T-helper 2 cell treated with Interferon-gamma antibody and Interleukin-4, amounts not matched to agents 5 μg/mL and 100 μg/mL, for 36 hours (primary cell): ENCODE results near the gene MTFR2.
"Not testable (repeated sequence)": the region's sequence is repeated elsewhere in the genome, so short reads cannot be mapped to it uniquely, and the experiment has no call there.

Experiments used
- DNase-seq: peaks from one replicate; pipeline ENCODE4 v3.0.0; 2021; ENCODE audit warnings: low spot score
- H3K27ac Mint-ChIP-seq: one replicate; pipeline ENCODE4 v1.8.0; 2021; ENCODE audit warnings: mild to moderate bottlenecking, mixed read lengths
- H3K27me3 Mint-ChIP-seq: one replicate; pipeline ENCODE4 v1.8.0; 2021; ENCODE audit warnings: low read depth, mixed read lengths
- H3K36me3 Mint-ChIP-seq: one replicate; pipeline ENCODE4 v1.8.0; 2021; ENCODE audit warnings: low read depth, mixed read lengths
- H3K4me1 Mint-ChIP-seq: one replicate; pipeline ENCODE4 v1.8.0; 2021; ENCODE audit warnings: low read depth, mixed read lengths
- H3K4me3 Mint-ChIP-seq: one replicate; pipeline ENCODE4 v1.8.0; 2022; ENCODE audit warnings: mild to moderate bottlenecking, moderate library complexity, mixed read lengths
- H3K9me3 Mint-ChIP-seq: one replicate; pipeline ENCODE4 v1.8.0; 2021; ENCODE audit warnings: mixed read lengths

The MTFR2 gene

DNA sequence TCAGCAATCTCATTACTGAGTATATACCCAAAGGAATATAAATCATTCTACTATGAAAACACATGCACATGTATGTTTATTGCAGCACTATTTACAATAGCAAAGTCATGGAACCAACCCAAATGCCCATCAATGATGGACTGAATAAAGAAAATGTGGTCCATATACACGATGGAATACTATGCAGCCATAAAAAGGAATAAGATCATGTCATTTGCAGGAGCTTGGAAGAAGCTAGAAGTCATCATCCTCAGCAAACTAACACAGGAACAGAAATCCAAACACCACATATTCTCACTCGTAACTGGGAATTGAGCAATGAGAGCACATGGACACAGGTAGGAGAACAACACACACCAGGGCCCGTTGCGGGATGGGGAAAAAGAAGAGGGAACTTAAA is 25.1 kb downstream of the MTFR2 start:
- H3K27ac Mint-ChIP-seq, H3K27me3 Mint-ChIP-seq, H3K4me3 Mint-ChIP-seq, DNase-seq, H3K36me3 Mint-ChIP-seq: not testable (repeated sequence)
- Mint-ChIP-seq H3K4me1 (peaks cover 13% of the 10 kb centered on the region), H3K9me3 (peaks cover 14% of the 10 kb centered on the region)

DNA sequence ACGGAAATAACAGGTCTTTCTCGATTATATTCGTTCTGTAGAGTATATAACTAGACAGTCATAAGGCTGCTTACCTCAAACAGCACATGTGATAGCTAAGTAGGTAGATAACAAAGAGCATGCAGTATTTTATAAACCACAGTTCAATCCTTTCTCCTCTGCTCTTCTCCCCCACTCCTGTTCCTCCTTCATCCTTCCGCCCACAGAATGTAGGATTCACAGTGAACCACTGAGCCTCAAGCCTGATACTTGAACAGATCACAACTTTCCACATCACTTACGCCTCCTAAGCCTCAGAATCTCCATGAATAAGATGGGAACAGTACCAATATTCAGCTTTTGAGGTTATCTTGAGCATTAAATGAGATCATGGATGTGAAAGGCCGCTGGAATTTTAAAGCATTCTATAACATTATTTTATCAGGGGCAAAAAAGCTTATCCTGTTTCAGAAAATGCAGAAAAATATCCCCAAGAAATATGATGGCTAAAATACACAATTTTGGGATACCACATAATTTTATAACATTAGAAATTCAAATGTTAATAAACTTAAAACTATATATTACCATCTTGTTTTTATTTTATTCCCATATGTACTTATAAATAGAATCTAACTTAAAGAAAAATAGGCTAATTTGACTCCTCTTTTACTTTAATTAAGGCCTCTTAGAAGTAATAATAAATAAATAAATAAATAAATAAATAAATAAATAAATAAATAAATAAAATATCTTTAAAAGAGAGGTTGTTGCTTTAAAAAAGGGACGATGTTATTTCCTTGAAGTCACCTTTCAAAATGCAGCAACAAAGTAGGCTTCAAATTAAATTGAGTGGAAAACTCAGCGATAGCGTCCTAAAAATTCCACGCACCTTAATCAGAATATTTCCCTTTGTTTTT is 33.4 kb downstream of the MTFR2 start:
- Mint-ChIP-seq H3K27me3 (peaks cover 3% of the 10 kb centered on the region), H3K9me3 (peaks cover 8% of the 10 kb centered on the region), H3K4me3 (no peak overlapping the region), H3K36me3 (no peaks in the 10 kb centered on the region), H3K27ac (no peak overlapping the region), H3K4me1 (no peaks in the 10 kb centered on the region)
- DNase-seq = no peak

DNA sequence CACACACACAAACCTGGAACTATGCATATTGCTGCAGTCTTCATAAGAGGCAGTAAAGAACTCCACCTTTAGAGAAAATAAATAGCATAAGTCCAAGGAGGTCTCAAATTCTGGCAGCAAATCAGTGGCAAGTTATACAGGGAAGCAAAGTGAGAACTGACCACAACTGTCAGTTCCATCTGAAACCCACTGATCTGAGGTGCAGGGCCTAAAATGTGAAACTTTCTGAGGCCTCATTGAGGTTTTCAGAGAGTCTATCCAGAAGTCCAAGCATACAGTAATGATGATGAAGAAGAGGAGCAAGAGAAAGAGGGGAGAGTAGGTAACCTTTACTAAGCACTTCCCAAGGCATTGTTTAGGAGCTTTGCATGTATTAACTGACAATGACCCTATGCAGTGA is 36.3 kb downstream of the MTFR2 start:
- Mint-ChIP-seq H3K27ac (no peak overlapping the region), H3K27me3 (peaks cover 3% of the 10 kb centered on the region), H3K36me3 (no peaks in the 10 kb centered on the region), H3K9me3 (no peaks in the 10 kb centered on the region), H3K4me3 (no peak overlapping the region), H3K4me1 (no peaks in the 10 kb centered on the region)
- DNase-seq = no peak

DNA sequence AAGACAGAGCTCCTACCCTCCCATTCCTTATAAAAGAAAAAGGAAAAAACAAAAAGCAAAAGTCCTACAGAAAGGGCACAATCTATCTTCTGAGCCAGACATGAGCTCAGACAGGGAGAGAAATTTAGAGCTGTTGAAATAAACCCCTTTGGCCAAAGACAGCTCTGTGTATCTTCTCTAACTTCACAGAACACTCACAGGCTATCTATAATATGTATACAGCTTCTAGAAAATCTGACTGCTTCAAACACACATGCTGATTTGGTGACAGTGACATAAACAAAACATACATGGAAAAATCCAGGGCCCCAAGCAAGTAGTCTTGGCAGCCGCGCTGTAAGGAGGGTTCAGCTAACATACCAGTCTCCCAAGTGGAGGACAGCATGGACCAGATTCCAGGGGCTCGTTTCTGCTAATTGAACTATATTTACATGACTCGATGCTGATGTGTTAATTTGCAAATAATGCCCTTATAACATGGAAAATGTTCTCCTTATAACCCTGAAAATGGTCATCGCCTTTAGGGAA is 37.0 kb downstream of the MTFR2 start:
- no peak for DNase-seq
- Mint-ChIP-seq H3K4me1 (no peaks in the 10 kb centered on the region), H3K27me3 (peaks cover 3% of the 10 kb centered on the region), H3K27ac (no peak overlapping the region), H3K9me3 (no peaks in the 10 kb centered on the region), H3K4me3 (no peak overlapping the region), H3K36me3 (no peaks in the 10 kb centered on the region)

DNA sequence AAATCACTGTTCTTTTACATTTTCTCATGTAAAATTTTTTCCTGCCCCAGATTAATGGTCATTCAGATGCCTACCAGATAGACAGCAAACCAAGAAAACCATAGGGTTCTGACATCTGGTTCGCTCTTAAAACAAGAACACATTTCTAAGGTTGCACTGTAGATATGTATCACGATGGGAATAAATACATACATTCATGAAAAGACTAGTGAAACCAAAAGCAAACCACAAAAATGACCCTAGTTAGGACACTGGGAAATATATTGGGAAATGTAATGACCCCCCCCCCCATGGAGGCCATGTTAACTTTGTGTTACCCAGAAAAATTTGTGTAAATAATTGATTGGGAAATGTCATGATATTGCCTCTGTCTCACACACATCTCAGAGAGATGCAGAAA is 37.5 kb downstream of the MTFR2 start:
- no peak overlapping the region for H3K4me3 Mint-ChIP-seq
- no peaks in the 10 kb centered on the region for H3K4me1 Mint-ChIP-seq
- H3K27ac Mint-ChIP-seq = no peak overlapping the region
- peaks cover 3% of the 10 kb centered on the region for H3K27me3 Mint-ChIP-seq
- no peaks in the 10 kb centered on the region for H3K36me3 Mint-ChIP-seq
- no peaks in the 10 kb centered on the region for H3K9me3 Mint-ChIP-seq
- DNase-seq = no peak

DNA sequence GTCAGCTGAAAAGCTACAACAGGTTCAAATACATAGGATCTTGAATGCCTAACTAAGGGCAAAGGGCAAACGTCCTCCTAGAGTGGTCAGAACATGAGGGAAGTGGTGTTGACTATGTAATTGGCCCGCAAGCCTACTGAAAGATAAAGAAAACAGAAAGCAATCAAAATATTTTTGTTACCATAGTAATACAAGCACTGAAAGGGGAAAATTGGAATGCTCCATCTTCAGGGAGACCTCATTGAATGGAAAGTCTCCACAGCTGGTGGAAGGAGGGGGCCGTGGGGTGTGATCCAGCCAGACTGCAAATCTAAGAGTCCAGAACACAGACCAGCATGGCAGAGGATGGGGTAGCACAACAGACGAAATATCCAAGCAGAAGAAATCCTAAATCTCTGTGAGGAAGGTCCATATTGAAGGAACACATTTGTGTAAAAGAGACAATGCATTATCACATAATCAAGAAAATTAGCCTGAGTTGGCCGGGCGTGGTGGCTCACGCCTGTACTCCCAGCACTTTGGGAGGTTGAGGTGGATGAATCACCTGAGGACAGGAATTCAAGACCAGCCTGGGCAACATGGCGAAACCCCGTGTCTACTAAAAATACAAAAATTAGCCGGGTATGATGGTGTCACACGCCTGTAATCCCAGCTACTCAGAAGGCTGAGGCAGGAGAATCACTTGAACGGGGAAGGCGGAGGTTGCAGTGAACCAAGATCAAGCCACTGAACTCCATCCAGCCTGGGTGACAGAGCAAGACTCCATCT is 39.5 kb downstream of the MTFR2 start:
- no peaks in the 10 kb centered on the region for H3K36me3 Mint-ChIP-seq

DNA sequence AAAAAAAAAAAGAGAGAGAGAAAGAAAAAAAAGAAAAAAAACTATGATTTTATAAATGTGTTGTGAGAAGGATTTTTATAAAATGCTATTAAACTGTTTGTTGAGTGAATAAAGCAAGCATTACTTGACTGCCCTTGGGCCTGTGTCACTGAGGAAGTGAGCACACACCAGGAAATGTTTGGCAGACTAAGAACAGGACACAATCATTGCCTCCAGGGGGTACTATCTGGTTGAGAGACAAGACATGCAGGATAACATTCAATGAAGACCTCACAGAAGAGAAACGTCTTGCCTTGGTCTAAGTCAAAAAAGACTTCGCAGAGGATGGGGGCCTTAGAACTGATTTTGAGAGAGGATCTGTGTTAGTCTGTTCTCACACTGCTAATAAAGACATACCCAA is 40.6 kb downstream of the MTFR2 start:
- H3K27me3 Mint-ChIP-seq = no peaks in the 10 kb centered on the region
- no peaks in the 10 kb centered on the region for H3K9me3 Mint-ChIP-seq
- H3K36me3 Mint-ChIP-seq = no peaks in the 10 kb centered on the region
- DNase-seq = no peak
- no peaks in the 10 kb centered on the region for H3K4me1 Mint-ChIP-seq
- H3K27ac Mint-ChIP-seq = no peak overlapping the region
- H3K4me3 Mint-ChIP-seq = no peak overlapping the region

More for the DNA sequence above, 39.5 kb downstream of the MTFR2 start:
- Mint-ChIP-seq H3K9me3 (no peaks in the 10 kb centered on the region), H3K4me3 (no peak overlapping the region), H3K27me3 (peaks cover 1% of the 10 kb centered on the region), H3K27ac (no peak overlapping the region), H3K4me1 (no peaks in the 10 kb centered on the region)
- no peak for DNase-seq

DNA sequence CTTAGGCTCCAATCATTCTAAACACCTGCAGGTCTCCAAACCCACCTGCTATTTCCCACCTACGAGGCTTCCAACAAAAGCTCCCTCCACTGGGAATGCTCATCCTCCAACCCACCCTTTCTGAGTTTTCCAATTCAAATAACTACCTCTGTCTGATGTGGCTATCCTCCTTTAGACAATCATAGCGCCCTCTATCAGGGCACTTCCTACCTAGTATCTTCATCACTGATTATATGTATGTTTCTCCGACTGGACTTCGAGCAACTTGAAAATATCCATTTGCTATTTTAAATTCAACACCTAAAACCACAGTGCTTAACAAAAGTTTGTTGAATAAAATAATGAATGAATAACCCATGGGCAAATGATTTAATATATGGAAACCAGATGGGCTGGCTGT is 41.3 kb downstream of the MTFR2 start:
- no peaks in the 10 kb centered on the region for H3K9me3 Mint-ChIP-seq
- no peaks in the 10 kb centered on the region for H3K36me3 Mint-ChIP-seq
- H3K4me3 Mint-ChIP-seq = no peak overlapping the region
- no peaks in the 10 kb centered on the region for H3K27me3 Mint-ChIP-seq
- DNase-seq = no peak
- H3K4me1 Mint-ChIP-seq = no peaks in the 10 kb centered on the region
- H3K27ac Mint-ChIP-seq = no peak overlapping the region

DNA sequence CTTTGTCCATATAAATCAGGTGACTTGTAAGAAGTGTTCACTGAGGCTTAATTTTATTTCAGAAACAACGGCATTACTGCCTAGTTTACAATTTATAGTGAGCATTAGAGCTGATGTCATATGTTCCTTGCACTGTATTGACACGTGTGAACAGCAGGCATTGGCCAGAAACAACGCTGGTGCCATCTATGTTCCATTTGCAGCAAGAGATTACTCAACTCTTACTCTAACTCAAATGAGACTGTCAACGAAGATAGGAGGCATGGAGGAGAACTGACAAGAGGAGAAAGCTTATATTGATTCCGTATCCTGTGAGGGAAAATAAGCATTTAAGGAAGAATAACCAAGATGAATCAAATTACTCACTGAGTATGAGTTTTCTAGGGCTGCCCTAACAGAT is 48.4 kb downstream of the MTFR2 start:
- Mint-ChIP-seq H3K4me3 (no peak overlapping the region), H3K27ac (no peak overlapping the region), H3K27me3 (no peaks in the 10 kb centered on the region), H3K36me3 (no peaks in the 10 kb centered on the region), H3K9me3 (no peaks in the 10 kb centered on the region), H3K4me1 (no peaks in the 10 kb centered on the region)
- no peak for DNase-seq

DNA sequence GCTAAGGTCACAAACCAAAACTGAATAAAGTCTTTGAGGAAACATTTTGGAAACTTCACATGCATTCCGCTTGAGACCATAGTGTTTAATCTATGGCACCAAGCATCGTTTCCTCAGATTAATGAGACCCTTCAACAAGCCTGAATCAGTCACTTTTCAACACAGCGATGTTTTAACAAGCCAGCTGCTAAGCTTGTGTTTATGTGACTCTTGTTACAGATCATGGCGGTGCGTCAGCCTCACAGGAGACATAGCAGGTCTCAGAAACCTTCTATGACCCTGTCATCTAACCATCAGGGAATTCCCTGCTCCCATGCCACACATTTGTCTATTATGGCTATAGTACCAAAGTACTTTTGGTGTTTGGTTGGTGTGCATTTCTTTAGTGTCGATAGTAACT is 57.2 kb downstream of the MTFR2 start:
- H3K27me3 Mint-ChIP-seq = no peaks in the 10 kb centered on the region

DNA sequence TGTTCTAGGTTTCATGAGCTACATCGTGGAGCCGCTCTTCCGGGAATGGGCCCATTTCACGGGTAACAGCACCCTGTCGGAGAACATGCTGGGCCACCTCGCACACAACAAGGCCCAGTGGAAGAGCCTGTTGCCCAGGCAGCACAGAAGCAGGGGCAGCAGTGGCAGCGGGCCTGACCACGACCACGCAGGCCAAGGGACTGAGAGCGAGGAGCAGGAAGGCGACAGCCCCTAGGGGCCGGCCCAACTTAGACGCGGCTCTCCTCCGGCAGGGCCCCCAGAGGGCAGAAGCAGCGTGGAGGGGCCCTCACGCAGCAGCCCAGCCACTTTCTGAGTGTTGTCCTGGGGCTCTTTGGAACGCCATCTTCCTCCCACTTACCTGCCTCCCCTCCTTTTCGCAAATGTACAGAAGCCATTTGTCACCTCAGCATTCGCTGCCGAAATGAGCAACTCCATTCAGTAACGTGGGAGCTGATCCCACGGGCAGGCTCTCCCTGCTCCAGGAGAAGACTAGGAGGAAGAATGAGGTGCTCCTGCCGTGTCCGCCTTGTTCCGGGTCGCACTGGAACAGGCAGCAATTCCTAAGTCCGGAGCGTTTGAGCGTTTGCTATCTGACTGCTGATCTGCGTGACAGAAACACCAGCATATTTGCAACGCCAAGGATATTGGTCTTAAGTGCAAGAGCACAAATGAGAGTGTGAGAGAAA is 58.4 kb downstream of the MTFR2 start:
- Mint-ChIP-seq H3K27ac (no peak overlapping the region), H3K4me3 (no peak overlapping the region), H3K9me3 (no peaks in the 10 kb centered on the region), H3K4me1 (no peaks in the 10 kb centered on the region), H3K36me3 (peaks cover 20% of the 10 kb centered on the region), H3K27me3 (no peaks in the 10 kb centered on the region)
- DNase-seq = no peak

More for the DNA sequence above, 57.2 kb downstream of the MTFR2 start:
- Mint-ChIP-seq H3K9me3 (no peaks in the 10 kb centered on the region), H3K36me3 (peaks cover 18% of the 10 kb centered on the region), H3K4me3 (no peak overlapping the region), H3K27ac (no peak overlapping the region), H3K4me1 (no peaks in the 10 kb centered on the region)
- no peak for DNase-seq

DNA sequence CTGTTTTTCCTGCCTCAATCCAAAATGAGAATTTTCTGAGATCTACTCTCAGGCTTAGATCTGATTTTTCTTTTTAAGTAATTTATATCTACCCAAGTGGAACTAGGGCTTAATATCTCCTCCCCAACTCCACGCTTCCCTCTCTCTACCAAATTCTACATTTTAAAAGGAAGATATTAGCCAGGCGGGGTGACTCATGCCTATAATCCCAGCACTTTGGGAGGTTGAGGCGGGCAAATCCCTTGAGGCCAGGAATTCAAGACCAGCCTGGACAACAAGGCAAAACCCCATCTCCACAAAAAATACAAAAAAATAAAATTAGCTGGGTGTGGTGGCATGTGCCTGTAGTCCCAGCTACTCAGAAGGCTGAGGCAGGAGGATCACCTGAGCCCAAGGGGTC is 61.0 kb downstream of the MTFR2 start:
- H3K9me3 Mint-ChIP-seq = no peaks in the 10 kb centered on the region
- DNase-seq = no peak
- H3K27ac Mint-ChIP-seq = no peak overlapping the region
- H3K27me3 Mint-ChIP-seq = no peaks in the 10 kb centered on the region
- no peak overlapping the region for H3K4me3 Mint-ChIP-seq
- peaks cover 3% of the 10 kb centered on the region for H3K4me1 Mint-ChIP-seq
- H3K36me3 Mint-ChIP-seq = peaks cover 24% of the 10 kb centered on the region

DNA sequence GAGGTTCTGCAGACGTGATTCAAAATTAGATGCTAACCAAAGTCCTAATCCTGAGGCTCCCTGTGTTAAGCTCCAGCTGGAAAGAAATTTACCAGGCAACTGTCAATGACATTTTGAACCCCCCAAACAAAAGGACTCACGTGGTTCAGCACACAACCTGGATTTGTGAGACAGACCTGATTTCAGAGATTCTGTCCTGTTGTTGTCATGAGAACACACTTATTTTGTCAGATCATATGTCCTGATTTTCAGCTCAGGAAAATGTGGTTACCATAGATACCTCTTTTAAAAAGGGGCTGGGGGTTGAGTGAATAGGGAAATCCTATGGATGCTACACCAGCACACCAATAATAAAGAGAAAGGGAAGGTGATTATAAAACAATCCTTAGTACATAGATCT is 61.6 kb downstream of the MTFR2 start:
- Mint-ChIP-seq H3K9me3 (no peaks in the 10 kb centered on the region), H3K4me3 (no peak overlapping the region), H3K27ac (no peak overlapping the region), H3K27me3 (no peaks in the 10 kb centered on the region), H3K4me1 (peaks cover 3% of the 10 kb centered on the region), H3K36me3 (peaks cover 27% of the 10 kb centered on the region)
- no peak for DNase-seq

DNA sequence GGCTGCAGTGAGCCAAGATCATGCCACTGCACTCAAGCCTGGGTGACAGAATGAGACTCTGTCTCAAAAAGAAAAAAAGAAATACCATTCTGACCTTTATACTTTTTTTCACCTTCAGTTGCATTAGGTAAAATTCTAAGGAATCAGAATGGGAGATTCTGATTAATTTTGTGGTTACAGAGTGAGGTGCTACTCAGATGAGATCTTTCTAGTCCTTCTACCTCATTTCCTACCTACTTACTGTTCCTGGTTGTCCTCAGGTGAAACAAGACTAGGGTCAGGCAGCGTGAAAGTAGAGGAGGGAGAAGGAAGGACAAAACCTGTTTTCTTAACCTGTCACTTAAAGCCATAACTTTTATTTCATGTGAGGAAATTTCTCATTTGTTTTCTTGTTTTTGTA is 63.7 kb downstream of the MTFR2 start:
- H3K27ac Mint-ChIP-seq = no peak overlapping the region
- DNase-seq = no peak
- H3K27me3 Mint-ChIP-seq = no peaks in the 10 kb centered on the region

More for the DNA sequence above, 63.7 kb downstream of the MTFR2 start:
- H3K36me3 Mint-ChIP-seq = peaks cover 30% of the 10 kb centered on the region
- H3K4me3 Mint-ChIP-seq = no peak overlapping the region
- H3K4me1 Mint-ChIP-seq = peaks cover 3% of the 10 kb centered on the region
- H3K9me3 Mint-ChIP-seq = no peaks in the 10 kb centered on the region
